Vagina (tissue), 2 donors: ENCODE data around the gene BRINP1.

Experiments used
- POLR2AphosphoS5 ChIP-seq, 2 donors: sonication (generic); formaldehyde crosslinking; IDR thresholded peaks; one replicate each; pipeline ENCODE4 v1.9.0; 2017; ENCODE audit warnings: antibody characterized with exemption in 2 of 2, mild to moderate bottlenecking in 2 of 2, low read depth in 1 of 2; ENCODE audit not compliant: insufficient read depth in 1 of 2
- TF ChIP-seq, protein P1 (sequence below), 3 experiments: fragments of 450-650 bp in 2 of 3; fragments of 200-600 bp in 1 of 3; sonication (generic) in 1 of 3; IDR thresholded peaks; one replicate each; pipeline ENCODE4 v1.5.1; 2017 to 2019; ENCODE audit warnings: antibody characterized with exemption in 3 of 3, mild to moderate bottlenecking in 2 of 3, moderate library complexity in 2 of 3

DNA sequence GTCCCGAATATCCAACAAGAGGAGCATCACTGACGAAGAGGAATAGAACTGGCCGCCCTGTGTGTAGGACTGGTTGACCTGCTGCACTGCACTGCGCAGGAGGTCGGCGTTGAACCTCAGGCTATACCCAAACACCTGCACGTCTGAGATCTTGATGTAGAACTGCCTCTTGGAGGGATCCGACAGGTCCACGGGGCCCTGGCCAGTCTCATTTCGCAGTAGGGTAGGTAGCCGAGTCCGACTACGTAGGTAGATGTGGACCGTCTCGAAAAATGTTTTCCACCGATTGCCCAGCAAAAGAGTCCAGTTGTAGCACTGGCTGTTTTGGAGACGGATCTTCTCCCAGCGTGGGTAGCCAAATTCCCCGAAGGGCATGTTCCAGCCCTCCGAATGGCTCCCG lies 202.0 kb downstream of the BRINP1 start:
- TF ChIP-seq, protein P1, sequence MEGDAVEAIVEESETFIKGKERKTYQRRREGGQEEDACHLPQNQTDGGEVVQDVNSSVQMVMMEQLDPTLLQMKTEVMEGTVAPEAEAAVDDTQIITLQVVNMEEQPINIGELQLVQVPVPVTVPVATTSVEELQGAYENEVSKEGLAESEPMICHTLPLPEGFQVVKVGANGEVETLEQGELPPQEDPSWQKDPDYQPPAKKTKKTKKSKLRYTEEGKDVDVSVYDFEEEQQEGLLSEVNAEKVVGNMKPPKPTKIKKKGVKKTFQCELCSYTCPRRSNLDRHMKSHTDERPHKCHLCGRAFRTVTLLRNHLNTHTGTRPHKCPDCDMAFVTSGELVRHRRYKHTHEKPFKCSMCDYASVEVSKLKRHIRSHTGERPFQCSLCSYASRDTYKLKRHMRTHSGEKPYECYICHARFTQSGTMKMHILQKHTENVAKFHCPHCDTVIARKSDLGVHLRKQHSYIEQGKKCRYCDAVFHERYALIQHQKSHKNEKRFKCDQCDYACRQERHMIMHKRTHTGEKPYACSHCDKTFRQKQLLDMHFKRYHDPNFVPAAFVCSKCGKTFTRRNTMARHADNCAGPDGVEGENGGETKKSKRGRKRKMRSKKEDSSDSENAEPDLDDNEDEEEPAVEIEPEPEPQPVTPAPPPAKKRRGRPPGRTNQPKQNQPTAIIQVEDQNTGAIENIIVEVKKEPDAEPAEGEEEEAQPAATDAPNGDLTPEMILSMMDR (IDR thresholded peaks at IDR 0.05) = no peak
- no peak for TF ChIP-seq POLR2AphosphoS5 (IDR thresholded peaks at IDR 0.05; ENCODE audit: insufficient read depth in 1 of 2, low read depth in 1 of 2)
